HepG2 (cell line): ENCODE results near the gene XPO5. TPM values are rescaled to one million over a fixed set of nuclear protein-coding genes. Genes with fewer than 3 reads are reported as not detected.

Experiments
- ATAC-seq: fragments of 200-7000 bp; cut with Tn5 transposase; 3 replicates; pipeline ENCODE4 v1.9.1; 2020; ENCODE audit warnings: mild to moderate bottlenecking, moderate library complexity
- BruUV-seq: library from RNA; stranded (reverse); fragments of 400-500 nt; replicated peaks from 2 replicates; lab custom pipeline; 2021; lab: Mats Ljungman, UMichigan
- CTCF ChIA-PET: fragments of 300-600 bp; formaldehyde crosslinking; extraction: SDS; loops from one replicate; lab custom pipeline; 2021; ENCODE audit warnings: low total read pairs, inconsistent platforms, low intra/inter-chr PET ratio; lab: Yijun Ruan, JAX
- POLR2A ChIA-PET: fragments of 350-600 bp; sonication (Branson Sonifier 250); formaldehyde crosslinking; loops from one replicate; lab custom pipeline; 2020; ENCODE audit warnings: antibody characterized with exemption, inconsistent platforms; lab: Yijun Ruan, JAX
- DNase-seq: peaks from one replicate; pipeline ENCODE4 v3.0.0-alpha.2; 2015; ENCODE audit warnings: low spot score
- FAIRE-seq: peaks from 3 replicates; lab custom pipeline; 2011; peaks lifted over from hg19 to GRCh38; lab: Jason Lieb, UNC
- H2AFZ ChIP-seq: one replicate; pipeline ENCODE4 v1.6.1; 2011; ENCODE audit warnings: low read length, inconsistent platforms
- H3K27ac ChIP-seq: fragments of 300-600 bp; 3 replicates; pipeline ENCODE4 v1.8.0; 2011; ENCODE audit warnings: mixed run types, mild to moderate bottlenecking, mixed read lengths, low read length, inconsistent platforms; ENCODE audit not compliant: insufficient read depth; ENCODE audit errors: extremely low read length
- H3K27me3 ChIP-seq, 2 experiments: fragments of 200-600 bp in 1 of 2; 2 replicates in 1 of 2; 3 replicates in 1 of 2; pipeline versions ENCODE4 v1.6.0 to v1.8.0; 2011; ENCODE audit warnings: low read length in 2 of 2, mild to moderate bottlenecking in 2 of 2, moderate library complexity in 2 of 2, inconsistent platforms in 1 of 2; ENCODE audit not compliant: insufficient read depth in 2 of 2, control insufficient read depth in 1 of 2
- H3K36me3 ChIP-seq, 2 experiments: fragments of 200-600 bp in 1 of 2; replicated peaks in 1 of 2; 2 replicates in 1 of 2; 3 replicates in 1 of 2; pipeline versions ENCODE4 v1.5.1 to v1.8.0; 2011; ENCODE audit warnings: low read length in 2 of 2, inconsistent platforms in 1 of 2; ENCODE audit not compliant: insufficient read depth in 2 of 2, control insufficient read depth in 1 of 2
- H3K4me1 ChIP-seq: 2 replicates; pipeline ENCODE4 v1.5.1; 2012; ENCODE audit warnings: low read length, inconsistent platforms; ENCODE audit not compliant: insufficient read depth
- H3K4me2 ChIP-seq: 2 replicates; pipeline ENCODE4 v1.6.0; 2011; ENCODE audit warnings: low read depth, low read length, inconsistent platforms
- H3K4me3 ChIP-seq, 3 experiments: fragments of 200-600 bp in 1 of 3; sonication (generic), shearing (Covaris generic) in 1 of 3; replicated peaks in 1 of 3; 2 replicates each; pipeline ENCODE4 v1.5.1; 2011 to 2016; ENCODE audit warnings: low read length in 3 of 3, inconsistent platforms in 2 of 3, low read depth in 2 of 3, mild to moderate bottlenecking in 2 of 3, control low read depth in 1 of 3, mixed read lengths in 1 of 3; ENCODE audit not compliant: insufficient read depth in 1 of 3
- H3K79me2 ChIP-seq: one replicate; pipeline ENCODE4 v1.6.1; 2011; ENCODE audit warnings: low read length, inconsistent platforms; ENCODE audit not compliant: insufficient read depth
- H3K9ac ChIP-seq: 2 replicates; pipeline ENCODE4 v1.6.0; 2011; ENCODE audit warnings: mild to moderate bottlenecking, low read depth, low read length, inconsistent platforms; ENCODE audit not compliant: insufficient read depth
- H3K9me3 ChIP-seq: 2 replicates; pipeline ENCODE4 v1.5.1; 2012; ENCODE audit warnings: mild to moderate bottlenecking, low read length
- H4K20me1 ChIP-seq: 2 replicates; pipeline ENCODE4 v1.6.0; 2011; ENCODE audit warnings: inconsistent platforms, mild to moderate bottlenecking, low read length, moderate library complexity; ENCODE audit not compliant: insufficient read depth
- CENPX ChIP-seq: sonication (generic); formaldehyde crosslinking; IDR thresholded peaks from 2 replicates; pipeline ENCODE4 v1.9.0; 2021; ENCODE audit warnings: mild to moderate bottlenecking, missing genetic modification reagents, moderate library complexity
- DR1 ChIP-seq: sonication (generic); formaldehyde crosslinking; IDR thresholded peaks from 2 replicates; pipeline ENCODE4 v1.8.0; 2021; ENCODE audit warnings: mild to moderate bottlenecking, missing genetic modification reagents, inconsistent platforms
- GRHL1 ChIP-seq: sonication (generic); formaldehyde crosslinking; conservative IDR thresholded peaks from 2 replicates; pipeline ENCODE4 v1.8.0; 2022; ENCODE audit warnings: missing genetic modification reagents
- MTA3 ChIP-seq: sonication (generic); formaldehyde crosslinking; IDR thresholded peaks from 2 replicates; pipeline ENCODE4 v1.4.0; 2020; ENCODE audit warnings: missing genetic modification reagents
- NCOR1 ChIP-seq: fragments of 200-600 bp; sonication (generic); IDR thresholded peaks from 2 replicates; pipeline ENCODE4 v1.7.0; 2017; ENCODE audit warnings: antibody characterized with exemption, low read length, borderline replicate concordance
- PRDM4 ChIP-seq: sonication (generic); formaldehyde crosslinking; IDR thresholded peaks from 2 replicates; pipeline ENCODE4 v1.9.0; 2021; ENCODE audit warnings: missing genetic modification reagents, borderline replicate concordance
- RFXANK ChIP-seq: IDR thresholded peaks from 2 replicates; pipeline ENCODE4 v1.6.1; 2016
- YEATS4 ChIP-seq: sonication (generic); formaldehyde crosslinking; IDR thresholded peaks from 2 replicates; pipeline ENCODE4 v1.4.0; 2020; ENCODE audit warnings: missing genetic modification reagents, borderline replicate concordance
- ZFP91 ChIP-seq: sonication (generic); formaldehyde crosslinking; IDR thresholded peaks from 2 replicates; pipeline ENCODE4 v1.9.0; 2022; ENCODE audit warnings: missing genetic modification reagents, mild to moderate bottlenecking, borderline replicate concordance
- ZNF121 ChIP-seq: sonication (generic); formaldehyde crosslinking; IDR thresholded peaks from 2 replicates; pipeline ENCODE4 v1.5.0; 2020; ENCODE audit warnings: mild to moderate bottlenecking, missing genetic modification reagents
- ZNF18 ChIP-seq: sonication (generic); formaldehyde crosslinking; IDR thresholded peaks from 2 replicates; pipeline ENCODE4 v1.8.0; 2022; ENCODE audit warnings: mild to moderate bottlenecking, missing genetic modification reagents; ENCODE audit not compliant: insufficient replicate concordance
- ZNF234 ChIP-seq: sonication (generic); formaldehyde crosslinking; conservative IDR thresholded peaks from 2 replicates; pipeline ENCODE4 v1.5.1; 2020; ENCODE audit warnings: mild to moderate bottlenecking, missing genetic modification reagents
- ZNF282 ChIP-seq: fragments of 450-650 bp; IDR thresholded peaks from 2 replicates; pipeline ENCODE4 v1.6.1; 2018; ENCODE audit not compliant: partially characterized antibody
- ZNF780A ChIP-seq: sonication (generic); formaldehyde crosslinking; IDR thresholded peaks from 2 replicates; pipeline ENCODE4 v1.8.0; 2022; ENCODE audit warnings: mild to moderate bottlenecking, missing genetic modification reagents, moderate library complexity
- ZNF784 ChIP-seq: sonication (generic); formaldehyde crosslinking; IDR thresholded peaks from 2 replicates; pipeline ENCODE4 v1.5.1; 2020; ENCODE audit warnings: missing genetic modification reagents, mild to moderate bottlenecking, borderline replicate concordance
- WGBS: methylation state at CpG from one replicate; pipeline ENCODE4 v1.1.6; 2017; ENCODE audit warnings: low lambda C conversion rate; 5-methylcytosine and 5-hydroxymethylcytosine counted together
- in situ Hi-C: cut with HindIII; loops from 2 replicates; pipeline ENCODE4 v1.10.0; 2017; ENCODE audit warnings: low pct_unique_long_range_greater_than_20kb; ENCODE audit not compliant: extremely low pct_ligation_motif_present
- intact Hi-C: fragments of 100-400 bp; cut with micrococcal nuclease; formaldehyde crosslinking; loops from one replicate; pipeline ENCODE4 v1.10.0; 2022; ENCODE audit not compliant: unreplicated experiment
- polyA plus RNA-seq, 8 experiments: library from polyadenylated mRNA; depleted of rRNA in 3 of 8; stranded (reverse) in 7 of 8; unstranded in 1 of 8; fragments of >200 nt; fragmentation: Illumina TruSeq in 4 of 8; extraction: Trizol in 4 of 8; gene quantifications; 2 replicates each; pipeline versions ENCODE4 v1.2.1 to v1.2.3, GENCODE V29; 2011 to 2016; ENCODE audit warnings: low read depth in 4 of 8, missing spikeins in 1 of 8, mixed read lengths in 1 of 8; ENCODE audit not compliant: insufficient read depth in 1 of 8
- total RNA-seq, 5 experiments: library from RNA; depleted of rRNA; stranded (reverse); fragments of >200 nt; fragmentation: Illumina TruSeq; extraction: Trizol; gene quantifications; 2 replicates each; pipeline ENCODE4 v1.2.3, GENCODE V29; 2016; ENCODE audit warnings: low read depth in 1 of 5

XPO5 gene
- total and polyA plus RNA-seq, 2 of the 13 experiments (the other 11 are each of a cell fraction or from before 2014, with no cell fraction given), result 52.2 to 68.0 TPM

- FAIRE-seq (no peak), DNase-seq (no peak), ATAC-seq (no peak)
- H3K79me2 ChIP-seq, result peaks cover 21% of the 10 kb centered on the region
- in situ Hi-C loops, result no loop called here
- H2AFZ ChIP-seq, result no peak overlapping the region
- no peaks in the 10 kb centered on the region for H4K20me1 ChIP-seq
- no peak overlapping the region for H3K27ac ChIP-seq
- no peaks in the 10 kb centered on the region for H3K27me3 ChIP-seq
- no peak overlapping the region for H3K4me3 ChIP-seq
- no peak overlapping the region for H3K9ac ChIP-seq
- H3K4me2 ChIP-seq, result no peak overlapping the region
- ChIA-PET POLR2A (no interaction called here), CTCF (no interaction called here)
- intact Hi-C loops, result no loop called here
- no peaks in the 10 kb centered on the region for H3K9me3 ChIP-seq
- H3K36me3 ChIP-seq, result peaks cover 16 to 58% of the 10 kb centered on the region in 2 experiments
- WGBS, result 91% methylated on average over 5 of the region's 5 CpGs
- BruUV-seq, result no TSS peak
- peaks cover 18% of the 10 kb centered on the region for H3K4me1 ChIP-seq
- no peak for TF ChIP-seq YEATS4 (CRISPR knock-in tag)
- TF ChIP-seq ZNF780A, result no peak
- TF ChIP-seq NCOR1, result no peak
- TF ChIP-seq MTA3 (CRISPR knock-in tag), result no peak
- TF ChIP-seq ZNF784 (CRISPR knock-in tag), result no peak
- no peak for TF ChIP-seq ZFP91
- no peak for TF ChIP-seq ZNF18 (CRISPR knock-in tag)
- no peak for TF ChIP-seq CENPX (CRISPR knock-in tag)
- no peak for TF ChIP-seq ZNF282
- no peak for TF ChIP-seq ZNF234 (CRISPR knock-in tag)
- TF ChIP-seq ZNF121 (CRISPR knock-in tag), result no peak
- no peak for TF ChIP-seq GRHL1 (CRISPR knock-in tag)
- TF ChIP-seq RFXANK (CRISPR knock-in tag), result no peak
- no peak for TF ChIP-seq DR1
- TF ChIP-seq PRDM4 (CRISPR knock-in tag), result no peak
Observed at GRCh38 chr6:43582911-43583310, 7.1 kb upstream of the XPO5 start.
